AG09319 (cell line): Measurements from ENCODE around the gene PPP2R1B.

Experiments
- DNase-seq: peaks from one replicate; pipeline ENCODE4 v3.0.0-alpha.2; 2010; ENCODE audit warnings: low read depth; ENCODE audit errors: extremely low read depth
- CTCF ChIP-seq: IDR thresholded peaks from 2 replicates; pipeline ENCODE4 v1.5.1; 2011; ENCODE audit warnings: low read depth, mild to moderate bottlenecking, inconsistent platforms, low read length, moderate library complexity

PPP2R1B gene

DNA sequence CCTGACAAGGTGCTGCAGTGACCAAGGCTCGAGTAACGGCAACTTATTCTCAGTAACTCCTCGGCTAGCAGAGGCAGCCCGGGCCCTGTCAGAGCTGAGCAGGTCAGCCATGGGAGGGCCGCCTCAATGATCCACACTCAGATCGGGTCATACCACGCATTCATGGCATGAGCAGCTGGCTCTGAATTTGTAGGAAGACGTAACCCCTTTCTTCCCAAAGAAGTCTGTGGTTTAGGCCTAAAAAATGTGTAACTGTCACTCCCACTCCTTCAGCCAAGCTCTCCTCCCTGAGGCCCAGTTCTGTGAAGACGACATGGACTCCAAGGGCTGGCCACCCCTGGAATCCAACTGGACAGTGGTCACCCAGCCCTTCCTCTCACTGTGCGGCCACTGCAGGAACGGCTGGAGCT lies 30.0 kb downstream of the PPP2R1B start:
- no peak for TF ChIP-seq CTCF
- DNase-seq, result peak; percentile 34

DNA sequence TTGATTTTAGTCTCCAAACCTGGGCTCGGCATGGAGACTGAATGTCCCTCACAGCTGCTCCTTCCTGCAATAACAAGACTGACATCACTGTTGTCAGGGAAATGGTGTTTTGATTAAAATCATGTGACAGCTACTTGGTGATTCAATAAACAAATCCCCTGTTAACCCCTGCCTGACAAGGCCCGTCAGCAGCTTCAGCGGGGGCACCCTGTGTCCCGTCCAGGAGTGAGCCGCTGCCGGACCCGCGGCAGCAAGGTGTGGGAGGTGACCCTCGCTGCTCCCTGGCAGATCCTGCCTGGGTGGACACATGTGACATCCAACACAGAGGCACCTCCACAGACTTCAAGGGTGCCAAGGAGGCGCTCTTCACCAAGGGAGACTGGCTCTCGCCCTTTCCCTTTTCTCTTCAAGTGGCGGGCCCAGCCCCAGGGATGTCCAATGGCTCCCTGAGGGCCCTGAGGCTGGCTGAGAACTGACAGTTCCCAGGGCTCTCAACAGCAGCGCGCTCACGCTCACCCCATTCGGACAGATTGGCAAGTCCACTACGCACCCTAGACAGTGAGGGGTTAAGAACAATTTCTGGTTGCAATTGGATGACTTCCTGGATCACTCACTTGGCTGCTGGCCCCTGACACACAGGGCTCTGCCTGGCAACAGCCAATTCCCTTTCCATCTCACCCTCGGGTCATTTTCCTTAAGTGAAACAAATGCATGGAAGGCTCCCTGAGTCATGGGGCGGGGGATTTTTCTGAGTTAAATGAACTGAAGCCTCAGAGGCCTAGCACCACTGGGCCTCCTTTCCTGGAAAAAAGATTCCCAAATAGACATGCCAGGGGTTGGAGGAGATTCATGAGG lies 30.7 kb downstream of the PPP2R1B start:
- DNase-seq, result peak; percentile 98

DNA sequence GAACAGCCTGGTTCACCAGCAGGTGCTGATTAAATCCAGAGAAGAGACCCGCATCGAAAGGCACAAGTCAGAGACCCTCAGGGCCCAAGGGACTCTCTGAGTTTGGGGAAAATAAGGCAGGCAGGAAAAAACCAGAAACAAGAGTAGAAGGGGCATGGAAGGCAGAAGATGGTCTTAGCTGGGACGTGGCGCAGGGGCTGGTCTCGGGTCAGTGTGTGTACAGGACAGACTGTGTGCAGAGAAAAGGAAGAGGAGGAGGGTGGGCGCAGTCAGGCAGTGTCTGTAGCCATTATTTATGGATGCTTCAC lies 31.3 kb downstream of the PPP2R1B start:
- no peak for DNase-seq
- TF ChIP-seq CTCF, result no peak

More for the DNA sequence above, 30.7 kb downstream of the PPP2R1B start:
- no peak; the same call in 1 of the 2 replicates for TF ChIP-seq CTCF

GRCh38 chr11:111734101-111734953 lies 31.9 kb downstream of the PPP2R1B start:
- no peak for TF ChIP-seq CTCF
- DNase-seq, result no peak

DNA sequence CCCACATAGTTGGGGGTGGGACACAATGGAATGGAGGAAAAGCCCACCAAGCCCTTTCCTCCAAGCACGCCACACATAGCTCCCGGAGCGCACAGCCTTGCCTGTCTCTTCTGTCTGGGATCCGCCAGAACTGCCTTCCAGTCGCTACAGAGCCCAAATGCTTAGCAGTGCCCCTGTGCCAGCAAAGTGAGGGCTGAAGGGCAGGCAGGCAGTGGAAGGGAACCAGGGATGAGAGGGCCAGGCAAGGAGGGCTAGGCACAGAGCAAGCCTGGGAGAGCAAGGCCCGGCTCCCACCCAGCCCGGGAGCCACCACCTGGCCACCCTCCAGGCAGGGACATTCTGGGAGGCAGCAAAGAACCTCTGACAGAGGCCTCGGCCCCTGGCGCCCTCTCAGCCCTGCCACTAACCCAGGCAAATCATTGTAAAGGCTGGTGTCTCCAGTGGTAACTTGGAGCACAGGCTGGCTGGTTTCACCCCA lies 32.5 kb downstream of the PPP2R1B start:
- TF ChIP-seq CTCF, result no peak
- DNase-seq, result no peak

GRCh38 chr11:111733016-111733415 lies 33.2 kb downstream of the PPP2R1B start:
- no peak for TF ChIP-seq CTCF
- peak; percentile 44 for DNase-seq

GRCh38 chr11:111731821-111732220 lies 34.4 kb downstream of the PPP2R1B start:
- TF ChIP-seq CTCF, result no peak
- DNase-seq, result no peak
